Effector CD8-positive, alpha-beta T cell (primary cell): ENCODE data around the gene FBN1.

Source experiments
- DNase-seq: peaks from one replicate; lab custom pipeline; 2025; lab: John Stamatoyannopoulos, UW

FBN1 gene

DNA sequence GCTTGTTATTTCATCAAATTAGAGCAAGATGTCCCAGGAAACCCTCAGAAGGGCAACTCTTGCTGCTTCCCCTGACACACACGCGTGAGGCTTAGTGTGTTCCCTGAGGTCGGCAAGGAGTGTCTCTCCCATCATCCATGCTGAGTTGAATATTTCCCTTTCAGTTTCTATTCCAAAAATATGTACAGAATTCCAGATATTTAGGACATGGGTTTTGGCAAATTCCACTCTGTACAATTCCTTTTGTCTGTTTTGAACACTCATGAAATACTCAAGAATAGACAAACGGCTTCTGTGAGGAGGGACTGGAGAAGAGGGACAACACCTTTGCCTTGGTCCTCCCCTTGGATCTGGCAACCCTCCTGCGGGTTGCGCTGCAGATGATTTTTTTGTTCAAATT is 176.2 kb downstream of the FBN1 start:
- no peak for DNase-seq

DNA sequence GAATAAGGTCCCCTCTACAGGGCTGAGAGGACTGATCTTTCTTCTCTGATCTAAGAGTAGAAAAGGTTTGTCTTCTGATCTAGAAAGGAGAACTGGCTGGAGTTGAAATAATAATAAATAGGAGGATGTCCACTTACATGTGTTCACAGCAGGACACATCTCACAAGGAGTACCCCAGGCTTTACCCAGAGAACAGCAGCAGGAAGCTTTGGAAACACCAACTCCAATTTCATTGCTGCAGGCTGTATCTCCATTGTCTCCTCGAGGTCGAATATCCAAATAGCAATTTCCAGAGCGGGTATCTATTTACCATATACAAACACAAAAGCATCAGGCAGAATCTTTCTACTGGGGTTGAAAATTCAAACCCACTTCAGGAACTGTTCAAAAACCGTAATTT is 177.7 kb downstream of the FBN1 start:
- no peak for DNase-seq

DNA sequence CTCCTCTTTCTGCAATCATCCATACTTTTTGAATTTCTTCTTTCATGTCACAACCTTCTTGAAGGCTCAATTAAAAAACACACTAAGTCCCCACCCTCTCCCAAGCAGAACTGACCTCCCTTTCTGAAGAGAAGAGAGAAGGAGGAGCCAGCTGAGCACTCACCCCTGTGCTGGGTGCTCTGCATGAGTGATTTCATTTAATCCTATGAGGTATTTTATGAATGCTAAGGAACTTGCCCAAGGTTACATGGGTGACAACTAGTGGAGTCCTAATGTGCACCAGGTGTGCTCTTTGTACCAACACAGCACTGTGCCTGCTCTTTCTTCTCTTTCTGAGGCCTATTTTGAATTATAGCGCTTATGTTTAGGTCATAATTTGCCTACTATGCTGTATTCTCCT is 178.7 kb downstream of the FBN1 start:
- no peak for DNase-seq

DNA sequence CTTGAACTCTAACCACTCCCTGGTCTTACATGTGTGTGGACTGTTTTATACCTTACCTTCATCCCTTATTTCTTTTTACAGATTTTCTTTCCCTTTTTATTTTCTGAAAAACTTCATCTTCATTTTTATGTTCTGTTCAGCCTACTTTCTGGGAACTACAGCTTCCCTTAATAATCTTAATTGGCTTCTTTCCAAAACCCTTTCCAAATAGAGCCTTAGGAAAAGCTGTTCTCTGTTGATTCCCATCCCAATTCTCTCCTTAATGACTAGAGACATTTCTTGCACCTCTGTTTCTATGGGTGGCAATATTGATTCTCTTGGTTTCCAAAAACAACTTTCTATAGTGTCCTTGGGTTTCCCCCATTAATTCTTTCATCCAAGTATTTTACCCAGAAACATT is 179.4 kb downstream of the FBN1 start:
- DNase-seq: no peak

DNA sequence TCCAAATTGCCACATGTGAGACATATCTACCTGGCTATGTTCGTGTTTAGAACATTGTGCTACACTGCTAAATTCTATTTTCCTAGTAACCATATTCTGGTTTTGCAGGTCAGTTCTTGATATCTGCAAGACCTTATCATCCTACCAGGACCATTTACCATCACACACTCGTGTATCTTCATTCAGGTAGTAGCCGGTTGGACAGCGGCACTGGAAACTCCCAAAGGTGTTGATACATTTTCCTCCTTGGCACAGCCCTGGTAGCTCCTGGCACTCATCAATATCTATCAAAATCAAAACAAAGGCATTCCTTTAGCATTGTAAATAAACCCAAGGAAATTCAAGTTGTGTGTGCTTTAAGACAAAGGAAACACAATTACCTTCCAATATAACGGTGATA is 180.1 kb downstream of the FBN1 start:
- no peak for DNase-seq

DNA sequence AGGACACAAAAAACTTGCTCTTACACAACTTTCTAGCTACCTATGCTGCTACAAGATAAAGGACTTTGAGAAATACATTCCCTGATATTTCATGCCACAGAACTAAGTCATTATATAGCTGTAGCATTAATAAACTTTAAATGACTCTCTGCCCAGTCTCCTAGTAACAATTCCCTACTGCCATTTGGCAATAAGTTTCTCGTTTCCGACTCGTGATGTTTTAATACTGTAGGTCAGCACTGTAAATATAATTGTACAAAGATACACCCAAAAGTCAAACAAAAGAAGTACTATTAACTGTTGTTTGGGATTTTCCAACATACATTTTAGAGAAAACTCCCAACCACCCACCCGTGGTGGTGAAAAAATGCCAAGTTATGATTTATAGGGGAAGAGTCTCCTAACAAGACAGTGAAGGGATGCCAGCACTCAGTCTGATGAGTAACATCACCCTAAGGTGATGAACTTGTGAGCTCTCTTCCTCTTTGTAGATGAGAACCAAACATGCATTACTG is 182.1 kb downstream of the FBN1 start:
- no peak for DNase-seq

DNA sequence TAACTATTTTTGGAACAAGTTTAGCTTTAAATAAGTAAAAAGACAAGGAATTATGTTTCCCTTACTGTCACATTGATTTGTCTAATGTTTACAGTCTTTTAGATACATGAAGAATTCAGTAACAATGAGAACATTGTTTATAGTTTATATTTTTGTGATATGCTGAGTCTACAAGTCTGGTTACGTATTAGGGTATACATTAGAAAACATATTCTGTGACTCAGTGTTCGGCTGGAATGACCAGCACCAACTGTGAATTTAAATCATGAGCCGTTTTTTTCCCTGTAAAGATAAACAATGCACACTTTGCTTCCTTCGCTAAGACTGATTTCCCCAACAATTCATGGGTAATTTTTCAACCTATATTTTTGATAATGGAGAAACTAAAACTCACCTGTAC is 182.8 kb downstream of the FBN1 start:
- no peak for DNase-seq

DNA sequence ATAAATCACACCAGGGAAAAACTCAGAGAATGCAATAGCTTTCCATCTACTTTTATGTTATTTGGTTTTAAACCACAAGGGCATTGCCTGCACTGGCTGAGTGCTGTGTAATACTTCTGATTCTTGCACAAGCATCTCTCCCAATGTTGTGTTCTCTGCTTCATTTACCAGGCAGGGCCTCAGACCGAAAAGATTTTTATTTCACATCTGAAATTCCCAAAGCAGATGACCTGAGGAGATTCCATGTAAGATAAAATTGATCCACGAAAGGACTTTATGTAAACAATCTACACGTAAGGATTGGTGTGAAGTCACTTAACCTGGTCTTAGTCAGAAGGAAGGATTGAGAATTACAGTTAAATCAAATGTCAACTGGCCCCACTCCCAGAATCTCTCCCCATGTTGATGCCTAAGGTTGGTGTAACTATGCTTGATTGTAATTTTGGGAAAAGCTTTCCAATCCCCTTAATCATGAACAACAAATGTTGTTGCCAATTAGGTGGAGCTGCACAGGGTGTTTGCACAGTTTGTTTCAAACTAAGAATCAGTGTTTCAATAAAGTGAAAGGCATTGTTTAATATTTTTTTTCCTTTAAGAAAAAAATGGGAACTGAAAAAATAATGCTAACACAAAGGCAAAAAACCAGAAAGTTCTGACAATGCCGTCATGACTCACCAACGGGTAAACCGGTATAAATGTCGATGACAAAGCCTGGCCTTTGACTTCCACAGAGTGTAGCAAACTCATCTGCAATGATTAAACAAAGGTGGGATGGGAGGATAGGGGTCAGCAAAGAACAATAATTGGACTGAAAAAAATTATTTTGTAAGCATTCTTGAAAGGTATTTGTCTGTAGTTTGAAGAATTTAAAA is 185.7 kb downstream of the FBN1 start:
- no peak for DNase-seq

DNA sequence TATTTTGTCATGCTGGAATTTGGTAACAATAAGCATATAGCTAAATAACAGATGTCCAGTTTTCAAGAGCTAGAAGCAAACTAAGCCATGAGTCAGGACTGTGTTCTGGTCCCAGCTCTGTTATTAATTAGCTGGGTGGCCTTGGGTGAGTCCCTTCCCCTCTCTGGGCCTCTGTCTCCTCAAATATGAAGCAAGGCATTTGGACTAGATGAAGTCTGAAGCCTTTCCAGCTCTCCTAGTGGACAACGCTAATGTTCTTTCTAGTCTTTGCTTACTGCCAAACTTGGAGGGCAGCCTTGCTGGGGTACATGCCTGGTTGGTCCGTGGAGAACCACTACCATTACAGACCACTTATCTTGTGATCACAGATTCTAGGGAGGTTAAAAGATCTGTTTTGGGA is 186.6 kb downstream of the FBN1 start:
- no peak for DNase-seq

DNA sequence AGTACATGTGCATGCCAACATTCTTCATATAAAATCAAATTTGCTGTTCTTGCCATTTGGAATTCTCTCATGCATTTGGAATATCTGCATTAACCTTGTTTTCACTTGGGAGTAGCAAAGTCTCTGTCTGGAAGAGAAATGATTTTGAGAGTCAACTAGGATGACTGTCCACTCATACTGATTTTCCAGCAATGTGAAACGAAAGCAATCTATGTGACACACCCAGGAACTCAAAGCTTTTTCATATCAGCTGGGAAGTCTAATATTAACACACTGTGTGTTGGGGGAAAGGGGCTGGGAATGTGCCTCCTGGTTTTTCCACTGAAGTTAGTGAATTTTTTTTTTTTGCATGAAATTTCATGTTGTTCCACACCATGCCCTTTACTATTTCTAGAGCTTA is 189.4 kb downstream of the FBN1 start:
- no peak for DNase-seq

DNA sequence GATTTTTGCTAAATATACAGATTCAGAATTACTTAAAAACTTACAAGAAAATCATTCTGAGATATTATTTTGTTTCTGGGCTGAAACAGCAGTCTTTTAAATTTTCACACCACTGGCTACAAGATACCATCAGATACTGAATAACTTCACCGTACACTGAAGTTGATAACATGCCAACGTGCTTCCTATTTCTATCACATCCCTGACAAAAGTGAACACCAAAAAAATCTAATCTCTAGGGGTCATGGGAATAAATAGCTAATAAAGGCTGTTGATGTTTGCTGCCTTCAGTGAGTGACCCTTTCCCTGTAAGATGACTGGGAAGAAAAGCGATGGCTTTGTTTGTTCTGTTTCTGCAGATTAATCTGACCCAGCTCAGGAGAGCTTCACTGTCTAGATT is 193.8 kb downstream of the FBN1 start:
- DNase-seq: no peak

DNA sequence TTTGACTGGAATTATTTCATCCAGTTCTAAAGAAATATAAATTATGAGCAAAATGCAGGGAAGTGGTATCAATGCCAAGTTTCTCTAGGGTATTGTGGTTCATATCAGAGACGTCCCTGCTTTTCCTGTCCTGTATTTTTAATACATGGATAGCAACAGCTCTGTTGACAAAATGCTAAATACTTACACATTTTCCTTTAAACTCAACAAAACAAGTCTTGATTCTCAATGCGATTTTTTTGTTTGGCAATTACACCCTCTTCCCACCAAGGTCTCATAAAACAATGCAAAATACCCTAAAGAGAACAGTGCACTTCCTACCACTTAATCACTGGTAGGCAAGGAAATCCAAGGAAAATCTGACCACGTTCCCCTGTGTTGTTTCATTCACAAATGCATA is 194.3 kb downstream of the FBN1 start:
- DNase-seq: no peak

DNA sequence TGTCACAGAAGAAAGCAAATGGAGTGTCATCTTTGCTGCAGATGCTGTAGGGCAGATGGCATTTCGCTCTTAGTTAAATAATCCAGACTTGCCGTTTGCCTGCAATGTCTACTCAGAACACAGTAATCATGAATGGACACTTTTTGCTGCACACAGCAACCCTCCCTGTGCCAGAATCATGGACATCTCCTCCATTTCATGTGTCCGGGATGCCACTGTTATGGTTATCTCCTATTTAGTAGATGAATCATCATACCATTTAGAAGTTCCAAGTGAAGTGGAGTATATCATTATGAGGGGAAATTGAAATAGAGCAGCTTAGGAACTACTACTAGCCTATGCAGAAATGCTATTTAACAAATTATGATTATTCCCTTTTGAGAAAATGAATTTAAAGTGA is 195.8 kb downstream of the FBN1 start:
- no peak for DNase-seq

DNA sequence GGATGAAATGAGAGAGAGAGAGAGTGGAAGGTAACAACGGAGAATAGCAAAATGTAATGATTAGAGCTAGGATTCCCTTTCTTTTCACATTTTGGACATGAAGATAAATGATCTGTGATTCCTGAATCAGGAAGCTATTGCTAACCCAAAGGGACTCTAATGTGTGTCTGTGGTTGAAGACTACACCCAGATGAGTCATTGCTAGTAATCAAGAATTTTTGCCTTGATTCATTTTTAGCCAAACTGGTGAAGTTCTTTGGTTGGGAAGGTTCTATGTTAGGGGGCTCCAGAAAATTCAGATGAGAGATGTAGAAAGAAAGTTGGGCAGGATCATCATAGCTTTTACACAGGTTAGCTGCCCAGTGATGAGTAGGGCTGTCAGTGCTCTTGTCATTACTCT is 197.9 kb downstream of the FBN1 start:
- DNase-seq: no peak

DNA sequence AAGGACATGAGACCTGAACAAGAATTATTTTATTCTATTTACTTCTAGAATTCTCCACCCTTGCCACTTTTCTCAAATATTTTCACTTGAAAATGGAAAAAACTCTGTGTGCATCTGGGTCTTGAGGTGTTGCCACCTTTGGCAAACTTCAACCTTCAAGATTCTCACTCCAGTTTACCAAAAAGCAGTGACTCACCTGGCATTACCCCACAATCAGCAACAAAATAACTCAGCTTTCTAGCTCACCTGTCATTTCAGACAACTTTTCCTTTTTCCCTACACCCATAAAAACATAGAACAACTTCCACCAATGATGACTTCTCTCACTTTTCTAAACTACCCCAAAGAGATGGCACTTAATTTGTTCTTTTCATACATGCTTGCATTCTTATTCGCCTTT is 198.5 kb downstream of the FBN1 start:
- no peak for DNase-seq

DNA sequence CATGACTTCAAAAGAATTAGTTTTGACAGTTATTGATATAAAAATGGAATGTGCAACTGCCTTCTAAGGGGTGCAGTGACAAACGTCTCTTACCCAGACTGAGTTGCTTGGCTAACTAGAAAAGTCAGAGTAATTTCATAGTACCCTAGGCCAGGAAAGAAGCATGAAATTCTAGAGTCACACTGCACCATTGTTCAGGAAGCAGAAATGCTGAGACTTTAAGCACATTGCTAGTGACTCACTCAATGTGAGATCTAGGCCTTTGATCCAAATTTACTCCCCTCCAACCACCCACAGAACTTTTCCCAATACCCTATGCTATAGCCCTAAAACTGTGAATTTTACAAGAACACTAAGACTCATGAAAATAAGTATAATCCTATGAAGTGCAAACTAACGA is 203.5 kb downstream of the FBN1 start:
- DNase-seq: no peak

DNA sequence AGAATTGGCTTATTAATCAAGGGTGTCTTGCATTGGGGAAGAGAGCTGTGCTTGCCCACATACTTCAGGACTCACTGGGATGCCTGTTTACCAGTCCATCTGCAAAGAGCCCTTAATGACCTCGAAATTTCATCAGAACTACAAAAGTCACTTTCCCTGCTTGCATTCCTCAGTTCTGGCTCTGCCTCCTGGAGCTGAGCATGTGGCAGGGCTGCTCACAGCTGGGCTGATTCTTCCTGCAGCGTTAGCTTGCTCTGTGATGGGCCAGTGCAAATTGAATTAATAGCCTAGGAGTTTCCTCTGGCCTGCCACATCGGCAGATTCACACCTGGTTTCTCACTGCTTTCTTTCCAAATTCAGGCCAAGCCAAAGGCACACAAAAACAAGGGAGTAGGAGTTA is 205.4 kb downstream of the FBN1 start:
- no peak for DNase-seq

DNA sequence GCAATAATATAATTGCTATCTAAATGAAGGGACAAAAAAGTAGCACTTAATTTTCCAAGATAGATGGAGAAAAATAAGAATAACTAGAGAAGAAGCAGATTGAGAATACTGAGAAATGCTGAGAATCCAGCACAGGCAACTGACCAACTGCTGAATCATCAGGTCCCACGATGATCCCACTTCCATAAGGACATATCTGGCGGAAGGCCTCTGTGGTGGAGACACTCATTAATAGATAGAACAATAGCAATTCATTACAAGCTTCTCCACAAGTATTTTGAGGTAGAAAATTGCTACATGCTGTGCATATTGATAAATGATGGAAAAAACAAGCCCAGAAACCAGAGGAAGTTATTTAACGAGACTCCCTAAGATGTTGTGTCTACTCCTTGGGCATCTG is 208.3 kb downstream of the FBN1 start:
- no peak for DNase-seq

DNA sequence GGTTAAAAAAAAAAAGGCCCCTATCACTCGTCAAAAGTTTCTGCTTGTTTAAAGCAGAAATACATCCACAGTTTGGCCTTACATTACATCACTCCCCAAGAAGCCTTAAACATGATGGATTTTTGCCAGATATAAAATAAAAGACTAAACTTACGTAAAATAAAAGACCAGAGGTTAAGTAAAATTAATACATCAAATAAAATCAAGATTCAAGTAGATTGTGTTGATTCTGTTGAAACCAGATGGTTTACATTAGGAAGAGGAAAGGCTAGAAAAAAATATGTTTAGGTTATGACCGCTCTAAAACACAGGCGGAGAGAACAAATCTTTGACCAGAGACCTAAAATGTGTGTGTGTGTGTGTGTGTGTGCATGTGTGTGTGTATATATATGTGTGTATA is 210.2 kb downstream of the FBN1 start:
- no peak for DNase-seq

DNA sequence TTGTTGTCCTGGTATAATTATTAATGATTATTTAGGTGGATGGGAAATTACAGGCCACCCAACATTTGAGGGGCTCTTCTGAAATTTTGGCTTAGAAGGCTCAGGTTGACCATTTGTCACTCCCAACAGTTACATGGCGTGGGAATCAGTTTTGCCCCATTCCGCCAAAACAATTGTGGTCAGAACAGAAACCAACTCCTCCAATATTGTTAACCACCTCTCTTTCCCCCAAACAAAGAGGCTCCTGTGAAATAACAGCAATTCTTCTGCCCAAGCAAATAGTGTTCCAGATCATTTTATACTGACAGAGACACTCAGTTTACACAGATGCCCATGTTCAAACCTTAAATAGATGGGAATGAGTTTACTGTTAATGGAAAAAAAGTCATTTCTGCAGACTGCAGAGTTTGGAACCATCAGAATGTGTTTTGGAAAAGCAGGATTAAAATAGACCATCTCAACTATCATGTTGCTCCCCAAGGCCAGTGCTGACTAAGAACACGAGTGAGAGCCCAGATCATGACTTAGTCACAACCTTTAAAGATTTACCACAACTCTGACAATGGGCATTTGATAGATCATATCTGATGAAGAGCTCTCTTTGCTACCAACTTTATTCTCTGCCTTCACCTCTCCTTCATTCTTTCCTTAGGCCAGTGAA is 212.2 kb downstream of the FBN1 start:
- no peak for DNase-seq

DNA sequence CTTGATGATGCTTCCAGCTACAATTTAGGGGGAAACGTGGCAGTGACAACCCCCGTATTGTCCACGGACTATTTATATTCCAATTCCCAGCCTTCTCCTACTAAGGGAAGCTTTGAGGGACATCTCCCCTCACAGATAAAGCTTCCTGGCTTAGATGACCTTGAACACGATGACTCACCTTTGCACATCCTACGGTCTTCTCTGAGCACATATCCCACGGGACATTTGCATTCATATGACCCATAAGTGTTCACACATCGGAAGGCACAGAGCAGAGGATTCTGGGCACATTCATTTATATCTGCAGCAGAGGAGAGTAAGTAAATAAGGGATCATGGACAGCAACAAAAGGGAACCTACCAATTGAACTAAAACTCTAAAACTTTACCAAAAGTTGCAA is 212.8 kb downstream of the FBN1 start:
- no peak for DNase-seq

DNA sequence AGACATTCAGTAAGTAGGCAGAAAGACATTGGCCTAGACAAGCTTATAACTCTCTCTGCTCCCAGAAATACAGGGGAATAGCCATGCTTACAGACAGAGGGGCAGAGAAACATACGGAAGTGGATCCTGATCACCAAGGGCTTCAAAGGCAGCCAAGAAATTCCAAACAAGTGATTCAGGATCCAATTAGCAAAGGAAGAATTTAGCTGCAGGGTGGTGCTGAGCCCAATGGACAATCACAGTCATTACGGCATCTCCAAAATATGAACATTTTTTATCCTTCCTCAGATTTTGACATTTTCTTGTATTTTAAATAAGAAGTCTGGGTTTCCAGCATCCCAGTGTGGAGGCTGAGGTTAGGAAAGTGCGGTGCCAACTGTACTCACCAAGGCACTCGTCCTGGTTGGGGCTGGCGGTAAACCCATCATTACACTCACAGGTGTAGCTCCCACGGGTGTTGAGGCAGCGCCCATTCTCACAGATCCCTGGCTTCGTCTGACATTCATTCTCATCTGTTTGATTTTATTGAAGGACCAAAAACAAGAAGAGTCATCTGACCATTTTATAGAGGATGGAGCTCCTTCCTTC is 217.5 kb downstream of the FBN1 start:
- no peak for DNase-seq

DNA sequence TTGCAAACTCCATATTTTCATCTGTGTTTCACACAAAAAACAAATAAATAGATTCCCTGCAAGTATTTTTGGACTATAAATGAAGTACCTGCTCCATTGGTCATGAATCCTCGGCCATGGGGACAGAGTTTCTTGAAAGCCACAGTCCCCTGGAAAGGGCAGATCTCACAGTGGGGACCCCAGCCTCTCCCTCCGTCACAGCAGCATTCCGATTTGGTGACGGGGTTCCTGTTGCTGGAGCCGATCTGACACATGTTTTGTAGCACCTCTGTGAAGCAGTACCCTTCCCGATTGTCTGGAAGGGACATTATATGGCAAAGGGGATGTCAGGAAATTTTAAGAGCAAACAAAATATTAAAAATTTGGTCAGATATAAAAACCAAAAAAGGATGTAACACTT is 218.0 kb downstream of the FBN1 start:
- no peak for DNase-seq
